HUES48 (cell line): ENCODE results near the gene RPL27A.

Experiments used
- H3K27ac ChIP-seq: one replicate; pipeline ENCODE4 v1.7.0; 2013; ENCODE audit warnings: low read depth, low read length, inconsistent platforms
- H3K27me3 ChIP-seq: 2 replicates; pipeline ENCODE4 v1.6.1; 2013; ENCODE audit warnings: mild to moderate bottlenecking, low read length; ENCODE audit not compliant: control insufficient read depth, insufficient read depth
- H3K36me3 ChIP-seq: 2 replicates; pipeline ENCODE4 v1.6.1; 2013; ENCODE audit warnings: low read length; ENCODE audit not compliant: control insufficient read depth, insufficient read depth
- H3K4me1 ChIP-seq: 2 replicates; pipeline ENCODE4 v1.6.1; 2013; ENCODE audit warnings: mild to moderate bottlenecking, low read length; ENCODE audit not compliant: control insufficient read depth, insufficient read depth
- H3K4me3 ChIP-seq: 2 replicates; pipeline ENCODE4 v1.5.1; 2013; ENCODE audit warnings: mild to moderate bottlenecking, low read depth, low read length
- H3K9ac ChIP-seq: 2 replicates; pipeline ENCODE4 v1.6.1; 2013; ENCODE audit warnings: mild to moderate bottlenecking, low read depth, low read length, moderate library complexity
- H3K9me3 ChIP-seq: 2 replicates; pipeline ENCODE4 v1.6.1; 2013; ENCODE audit warnings: low read length; ENCODE audit not compliant: control insufficient read depth, insufficient read depth

RPL27A gene

DNA sequence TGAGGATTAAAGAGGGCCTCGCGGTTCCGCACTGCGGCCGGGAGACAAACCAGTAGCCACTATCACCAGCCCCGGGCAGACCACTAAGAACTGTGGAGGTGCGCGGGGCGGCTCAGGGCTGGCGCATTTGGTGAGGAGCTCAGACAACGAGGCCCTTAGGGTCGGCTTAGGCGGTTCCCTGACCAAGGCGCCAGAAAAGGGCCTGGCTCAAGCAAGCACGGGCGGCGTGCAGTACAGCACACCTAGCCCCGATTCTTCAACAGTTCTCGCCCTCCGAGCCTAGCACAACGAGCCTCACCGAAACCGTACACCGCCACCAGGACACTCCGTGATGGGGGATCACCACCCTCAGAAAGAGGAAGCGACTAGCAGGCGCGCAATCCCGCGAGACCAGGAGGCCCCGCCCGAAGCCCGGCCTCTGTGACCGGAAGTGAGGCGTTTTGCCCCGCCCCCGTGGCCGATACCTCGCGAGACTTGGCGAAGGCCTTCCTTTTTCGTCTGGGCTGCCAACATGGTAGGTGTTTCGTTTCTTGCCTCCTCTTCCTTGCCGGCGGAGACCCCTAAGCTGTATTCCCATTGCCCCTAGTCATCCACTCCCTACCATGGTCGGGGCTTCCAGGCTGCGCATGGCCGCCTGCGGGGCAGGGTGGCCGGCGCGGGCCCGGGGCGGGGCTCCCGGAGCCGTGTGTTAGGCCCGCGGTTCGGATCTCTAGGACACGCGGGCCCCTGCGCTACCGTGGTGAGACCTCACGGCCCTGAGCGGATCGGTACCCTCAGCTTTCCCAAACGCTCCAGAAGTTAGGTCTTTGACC is at the start of gene RPL27A, which contains the start of gene TRIM66:
TSS of gene RPL27A (plus strand) at position 490 of the 812 bp plus-strand sequence. CDS start at position 512, 22 bp downstream.
TSS of gene TRIM66 (minus strand) at position 363 of the 812 bp plus-strand sequence. CDS start 10,391 bp downstream, outside the sequence.
- H3K27ac ChIP-seq: peak within 1 kb of the TSS; percentile 99
- peaks cover 15% of the 10 kb centered on the region for H3K4me1 ChIP-seq
- H3K27me3 ChIP-seq: no peaks in the 10 kb centered on the region
- H3K36me3 ChIP-seq: peaks cover 44% of the 10 kb centered on the region
- no peaks in the 10 kb centered on the region for H3K9me3 ChIP-seq
- peak within 1 kb of the TSS; percentile 100 for H3K9ac ChIP-seq
- H3K4me3 ChIP-seq: peak within 1 kb of the TSS; percentile 91

DNA sequence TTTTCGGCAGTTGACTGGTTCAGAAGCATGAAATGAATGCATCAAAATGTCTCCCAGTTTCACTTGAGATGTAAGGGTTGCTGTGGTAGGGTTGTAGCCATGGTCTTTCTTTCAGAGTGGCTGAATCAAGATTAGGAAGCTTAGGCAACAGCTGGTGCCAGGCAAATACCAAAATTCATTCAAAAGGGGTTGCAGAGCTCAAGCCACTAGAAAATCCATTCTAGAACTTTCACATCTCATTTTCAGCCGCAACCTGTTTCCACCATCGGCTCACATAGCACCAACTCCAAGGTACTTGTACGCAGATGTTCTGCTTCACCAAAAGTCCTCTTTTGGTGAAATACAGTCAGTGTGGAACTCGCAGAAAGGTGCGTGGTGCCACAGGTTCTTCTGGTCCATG is 48.1 kb upstream of the RPL27A start:
- Histone ChIP-seq H3K27ac (no peak overlapping the region), H3K9ac (no peak overlapping the region), H3K27me3 (no peaks in the 10 kb centered on the region), H3K4me1 (no peaks in the 10 kb centered on the region), H3K36me3 (no peaks in the 10 kb centered on the region), H3K9me3 (no peaks in the 10 kb centered on the region), H3K4me3 (no peak overlapping the region)

DNA sequence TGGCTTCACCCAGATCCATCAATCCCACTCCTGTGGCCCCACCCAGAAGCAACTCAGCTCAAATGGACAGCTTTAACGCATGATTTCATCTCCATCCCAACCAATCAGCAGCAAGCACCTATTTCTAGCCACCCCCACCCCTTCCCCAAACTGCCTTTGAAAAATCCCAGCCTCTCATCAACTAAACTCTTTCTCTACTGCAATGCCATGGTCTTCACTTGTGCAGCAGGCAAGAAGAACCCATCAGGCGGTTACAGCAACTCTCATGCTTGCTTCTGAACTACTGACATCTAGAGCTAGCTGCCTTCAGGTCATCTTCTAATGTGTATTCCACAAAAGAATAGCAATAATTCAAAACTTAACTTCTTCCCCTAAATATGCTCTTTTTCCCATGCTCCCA is 46.5 kb upstream of the RPL27A start:
- Histone ChIP-seq H3K9ac (no peak overlapping the region), H3K36me3 (no peaks in the 10 kb centered on the region), H3K27ac (no peak overlapping the region), H3K9me3 (no peaks in the 10 kb centered on the region), H3K4me3 (no peak overlapping the region), H3K27me3 (no peaks in the 10 kb centered on the region), H3K4me1 (peaks cover 12% of the 10 kb centered on the region)

DNA sequence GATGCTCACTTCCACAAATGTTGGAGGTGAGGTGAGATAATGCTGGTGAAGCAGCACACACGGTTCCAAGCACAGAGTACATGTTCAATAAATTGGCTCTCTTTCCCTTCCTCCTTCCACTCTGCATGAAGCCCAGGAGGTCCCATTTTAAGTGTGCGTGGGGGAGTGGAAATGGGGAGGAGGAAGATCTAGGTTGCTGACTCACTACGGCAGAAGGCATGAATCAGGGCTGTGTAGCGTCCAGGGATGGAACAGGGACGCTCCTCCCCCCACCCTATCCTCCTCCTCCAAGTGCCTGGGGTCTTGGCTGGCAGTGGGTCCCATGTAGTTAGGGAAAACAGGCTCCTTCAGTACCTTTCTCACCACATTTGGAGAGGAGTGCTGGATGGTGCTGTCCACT is 44.3 kb upstream of the RPL27A start:
- no peaks in the 10 kb centered on the region for H3K27me3 ChIP-seq

DNA sequence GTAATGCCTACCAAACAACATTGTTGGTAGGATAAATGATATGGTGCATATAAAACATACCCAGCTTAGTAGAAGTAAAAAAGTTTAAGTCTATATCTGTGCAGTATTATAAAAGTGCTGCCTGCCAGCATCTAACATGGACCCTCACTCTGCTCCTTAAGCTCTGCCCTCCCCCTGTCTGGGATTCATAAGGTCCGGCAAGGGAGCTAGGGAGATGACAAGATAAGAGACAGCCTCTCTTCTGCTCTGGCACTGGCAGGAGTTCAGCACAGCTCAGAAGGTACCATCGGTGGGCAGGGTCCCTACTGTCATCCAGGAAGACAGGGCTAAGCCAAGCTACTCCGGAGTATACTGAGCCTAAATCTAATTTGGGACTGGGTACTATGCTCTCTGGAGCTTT is 42.9 kb upstream of the RPL27A start:
- Histone ChIP-seq H3K4me1 (peaks cover 18% of the 10 kb centered on the region), H3K36me3 (no peaks in the 10 kb centered on the region), H3K9ac (no peak overlapping the region), H3K27ac (no peak overlapping the region), H3K27me3 (no peaks in the 10 kb centered on the region), H3K9me3 (no peaks in the 10 kb centered on the region), H3K4me3 (no peak overlapping the region)

More for the DNA sequence above, 44.3 kb upstream of the RPL27A start:
- H3K36me3 ChIP-seq: no peaks in the 10 kb centered on the region
- peaks cover 18% of the 10 kb centered on the region for H3K4me1 ChIP-seq
- H3K27ac ChIP-seq: no peak overlapping the region
- H3K4me3 ChIP-seq: no peak overlapping the region
- no peaks in the 10 kb centered on the region for H3K9me3 ChIP-seq
- no peak overlapping the region for H3K9ac ChIP-seq

DNA sequence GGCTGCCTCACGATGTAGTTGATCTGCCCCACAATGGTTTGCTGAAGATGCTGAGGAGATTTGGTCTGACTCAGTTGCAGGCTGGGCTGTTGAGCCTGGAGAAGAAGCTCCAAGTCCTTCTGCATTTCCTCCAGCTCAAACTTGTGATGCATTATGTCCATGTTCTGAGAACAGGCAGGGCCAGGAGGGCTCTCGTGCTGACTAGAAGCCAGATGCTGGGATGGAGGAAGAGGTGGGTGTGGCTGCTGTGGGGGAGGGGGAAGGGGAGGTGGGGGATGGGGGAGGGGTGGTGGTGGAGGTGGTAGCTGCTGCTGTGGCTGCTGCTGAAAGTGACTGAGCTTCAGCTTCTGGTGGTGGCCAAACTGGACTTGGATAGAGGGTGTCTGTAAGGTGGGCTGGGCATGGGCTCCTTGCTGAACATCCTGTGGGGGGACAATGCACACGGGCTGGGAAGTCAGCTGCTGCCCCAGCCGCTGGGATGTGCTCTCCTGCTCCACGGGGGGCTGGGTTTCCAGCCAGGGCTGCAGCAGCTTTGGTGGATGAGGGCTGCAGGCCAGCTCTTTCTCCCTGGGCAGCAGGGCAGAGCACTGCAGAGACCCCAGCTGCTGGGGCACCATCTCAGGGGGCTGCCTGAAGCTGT is 42.2 kb upstream of the RPL27A start:
- Histone ChIP-seq H3K27me3 (no peaks in the 10 kb centered on the region), H3K27ac (no peak overlapping the region), H3K36me3 (no peaks in the 10 kb centered on the region), H3K4me1 (peaks cover 18% of the 10 kb centered on the region), H3K9ac (no peak overlapping the region), H3K4me3 (no peak overlapping the region; the same call in 1 of the 2 replicates), H3K9me3 (no peaks in the 10 kb centered on the region)

DNA sequence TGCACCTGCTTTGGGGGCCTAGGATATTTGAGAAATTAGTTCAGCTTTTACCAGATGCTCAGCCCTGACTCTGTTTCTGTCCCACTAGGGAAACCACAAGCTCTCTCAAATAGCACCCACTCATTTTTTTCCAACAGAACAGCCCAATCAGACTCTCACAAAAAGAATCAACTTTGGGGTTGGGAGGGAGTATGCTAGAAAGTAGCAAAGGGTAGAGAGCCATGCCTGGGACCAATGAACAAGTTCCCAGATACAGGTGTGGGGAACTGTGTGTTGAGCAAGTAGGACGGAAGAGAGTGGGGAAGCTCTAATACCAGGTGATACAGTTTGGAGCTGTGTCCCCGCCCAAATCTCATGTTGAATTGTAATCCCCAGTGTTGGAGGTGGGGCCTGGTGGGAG is 41.3 kb upstream of the RPL27A start:
- no peaks in the 10 kb centered on the region for H3K9me3 ChIP-seq
- no peaks in the 10 kb centered on the region for H3K27me3 ChIP-seq
- H3K27ac ChIP-seq: no peak overlapping the region
- 0 out of 2 replicates have a peak, but pooled peaks cover 5% of the 10 kb centered on the region for H3K36me3 ChIP-seq
- H3K4me3 ChIP-seq: no peak overlapping the region
- no peak overlapping the region for H3K9ac ChIP-seq
- H3K4me1 ChIP-seq: peaks cover 18% of the 10 kb centered on the region

DNA sequence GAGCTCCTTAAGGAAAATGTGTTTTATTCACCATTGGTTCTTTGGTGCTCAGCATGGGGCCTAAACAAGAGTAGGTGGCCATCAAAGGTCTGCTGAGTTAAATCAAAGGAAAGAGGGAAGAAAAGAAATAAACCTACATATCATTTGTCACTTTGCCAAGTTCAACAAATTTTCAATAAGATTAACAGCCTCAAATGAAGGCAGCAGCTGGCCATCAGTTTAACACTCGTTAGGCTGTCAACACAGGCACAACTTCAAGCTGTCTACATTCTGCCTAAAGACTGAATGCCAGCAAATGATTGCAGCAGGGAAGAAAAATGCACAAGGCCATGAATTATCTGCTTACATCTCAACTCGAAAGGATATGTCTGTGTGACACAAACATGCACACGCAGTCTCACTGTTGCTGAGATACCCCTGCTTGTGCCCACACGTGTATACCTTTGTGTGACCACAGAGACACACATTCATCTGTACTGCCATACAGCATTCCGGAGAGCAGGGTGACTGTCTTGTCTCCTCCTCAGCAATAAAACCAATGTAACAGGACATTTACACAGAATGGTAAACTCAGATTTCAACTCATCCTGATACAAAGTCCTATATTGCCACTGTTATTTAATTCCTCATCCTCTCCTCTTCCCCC is 40.3 kb upstream of the RPL27A start:
- no peaks in the 10 kb centered on the region for H3K9me3 ChIP-seq
- no peaks in the 10 kb centered on the region for H3K27me3 ChIP-seq
- H3K27ac ChIP-seq: no peak overlapping the region
- H3K4me3 ChIP-seq: no peak overlapping the region
- H3K36me3 ChIP-seq: 0 out of 2 replicates have a peak, but pooled peaks cover 5% of the 10 kb centered on the region
- H3K4me1 ChIP-seq: peaks cover 18% of the 10 kb centered on the region
- no peak overlapping the region for H3K9ac ChIP-seq

DNA sequence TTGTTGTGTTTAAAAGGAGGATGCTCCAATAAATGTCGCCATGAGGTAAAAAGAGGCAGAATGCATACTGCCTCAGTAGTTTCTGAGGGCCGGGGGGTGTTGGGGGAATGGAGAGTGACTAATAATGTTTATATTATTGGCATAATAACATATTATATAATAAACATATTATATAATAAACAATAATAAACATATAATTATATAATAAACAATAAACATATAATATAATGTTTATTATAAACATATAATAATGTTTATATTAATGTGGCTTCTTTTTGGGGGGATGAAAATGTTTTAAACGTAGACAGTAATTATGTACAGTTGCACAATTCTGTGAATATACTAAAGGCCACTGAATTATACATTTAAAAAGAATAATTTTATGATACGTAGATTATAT is 35.7 kb upstream of the RPL27A start:
- H3K27me3 ChIP-seq: no peaks in the 10 kb centered on the region
- H3K4me1 ChIP-seq: no peaks in the 10 kb centered on the region
- H3K9me3 ChIP-seq: no peaks in the 10 kb centered on the region
- no peak overlapping the region for H3K27ac ChIP-seq
- no peak overlapping the region for H3K4me3 ChIP-seq
- no peak overlapping the region for H3K9ac ChIP-seq
- H3K36me3 ChIP-seq: peaks cover 11% of the 10 kb centered on the region; the same call in 1 of the 2 replicates

DNA sequence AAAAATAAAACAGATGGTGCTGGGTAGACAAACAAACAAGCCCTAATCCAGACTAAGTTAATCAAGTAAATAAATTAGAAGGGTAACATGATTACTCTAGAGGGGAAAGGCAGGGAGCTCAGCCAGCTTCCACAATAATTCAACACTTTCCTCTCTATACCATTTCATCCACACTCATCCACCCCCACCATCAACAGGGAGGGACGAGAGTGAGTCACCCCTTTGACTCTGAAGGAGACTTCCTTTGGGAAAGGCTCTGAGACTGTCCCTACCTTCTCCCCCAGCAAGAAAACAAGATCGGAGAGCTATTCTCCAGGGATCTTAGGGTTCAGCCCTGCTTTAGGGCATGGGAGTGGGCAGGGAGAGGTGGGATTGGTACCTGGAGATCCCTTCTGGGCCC is 33.2 kb upstream of the RPL27A start:
- Histone ChIP-seq H3K27ac (no peak overlapping the region), H3K27me3 (no peaks in the 10 kb centered on the region)

More for the DNA sequence above, 33.2 kb upstream of the RPL27A start:
- Histone ChIP-seq H3K9me3 (no peaks in the 10 kb centered on the region), H3K9ac (no peak overlapping the region), H3K4me1 (no peaks in the 10 kb centered on the region), H3K4me3 (no peak overlapping the region), H3K36me3 (peaks cover 11% of the 10 kb centered on the region; the same call in 1 of the 2 replicates)
